Measurements from ENCODE around the gene VPS29.
"Not testable (repeated sequence)": the region's sequence is repeated elsewhere in the genome, so short reads cannot be mapped to it uniquely, and the experiment has no call there.

Gene VPS29

DNA sequence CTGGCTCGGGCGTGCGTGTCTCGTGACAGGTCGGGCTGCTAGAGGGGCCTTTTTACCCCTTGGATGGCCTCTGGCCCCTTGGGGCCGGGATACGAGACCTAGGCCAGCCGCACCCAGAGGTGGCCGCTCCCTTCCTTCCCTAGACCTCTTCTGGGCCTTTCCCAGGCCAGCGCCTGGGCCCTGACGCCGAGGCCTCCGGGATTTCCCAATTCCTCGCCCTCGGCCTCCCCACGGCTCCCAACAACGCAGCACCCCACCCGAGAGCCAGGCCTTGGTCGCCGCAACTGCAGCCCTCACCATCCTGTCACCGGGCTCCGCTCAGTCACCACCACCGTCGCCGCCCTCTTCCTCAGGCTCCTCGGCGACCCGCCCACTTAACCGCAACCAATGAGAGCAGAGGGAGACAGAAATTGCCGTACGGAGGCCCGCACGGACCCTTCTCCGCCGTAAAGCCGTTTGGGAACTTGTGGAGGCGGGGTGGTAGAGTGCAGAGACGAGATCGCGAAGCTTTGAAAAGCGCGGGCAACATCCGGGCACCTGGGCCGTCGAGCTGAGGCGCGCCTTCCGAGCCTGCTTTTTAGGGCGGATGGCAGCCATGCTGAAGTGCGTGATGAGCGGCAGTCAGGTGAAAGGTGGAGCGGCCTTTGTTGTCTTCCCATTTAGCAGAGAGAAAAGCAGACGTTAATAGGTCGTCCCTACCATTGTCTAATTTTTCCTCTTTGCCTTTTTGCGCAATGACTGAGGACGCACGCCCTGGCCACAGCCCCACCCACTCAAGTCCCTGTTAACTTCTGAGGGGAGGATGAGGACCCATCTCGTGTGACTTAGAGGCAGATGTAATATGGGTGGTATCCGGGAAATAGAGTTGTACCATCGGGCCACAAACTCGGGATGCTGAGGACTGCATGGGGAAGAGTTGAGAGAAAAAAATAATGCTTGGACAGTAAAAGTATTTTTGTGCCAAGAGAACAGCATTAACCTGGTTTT is at the start of gene VPS29, which contains the start of gene RAD9B:
Gene VPS29 (minus strand): TSS at position 360 of the 987 bp plus-strand sequence. CDS start 60 bp downstream, at position 300.
Gene RAD9B (plus strand): TSS at position 580 of the 987 bp plus-strand sequence. CDS start 7 bp downstream, at position 587.
- peak; percentile 98 for DNase-seq

DNA sequence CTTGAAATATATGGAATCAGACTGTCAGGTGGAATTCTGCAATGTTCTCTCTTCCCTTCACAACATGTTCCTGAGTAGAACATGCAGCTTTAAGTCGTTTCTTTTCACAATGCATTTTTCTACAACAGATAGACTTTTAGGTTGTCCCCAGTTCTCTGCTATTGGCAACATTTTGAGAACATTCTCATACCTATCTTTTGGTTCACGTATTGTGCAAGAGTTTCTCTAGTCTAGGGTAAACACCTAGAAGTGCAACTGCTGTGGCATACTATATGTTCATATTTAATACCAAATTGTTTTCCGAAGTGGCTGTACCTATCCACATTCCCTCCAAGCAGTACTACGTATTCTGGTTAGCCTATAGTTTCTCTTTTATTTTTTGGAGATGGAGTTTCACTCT is 49.1 kb upstream of the VPS29 start:
- DNase-seq = no peak

DNA sequence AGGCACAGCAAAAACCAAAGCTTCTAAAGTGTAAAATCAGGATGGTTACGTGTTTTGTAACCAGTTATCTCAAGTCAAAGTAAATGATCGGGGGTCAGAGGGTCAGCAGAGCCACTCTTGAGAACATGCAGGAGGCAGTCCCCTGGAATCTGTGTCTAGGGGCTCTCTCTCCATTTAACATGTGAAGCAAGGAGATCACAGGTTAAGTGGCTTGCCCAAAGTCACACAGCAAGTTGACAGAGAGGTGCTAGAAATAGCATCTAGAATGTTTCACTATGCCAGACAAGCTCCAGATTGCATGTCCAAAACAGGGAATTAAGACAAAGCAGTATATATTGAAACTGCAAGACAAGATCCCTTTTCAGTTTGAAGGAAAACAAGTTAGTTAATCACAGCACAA is 47.8 kb upstream of the VPS29 start:
- DNase-seq = no peak

DNA sequence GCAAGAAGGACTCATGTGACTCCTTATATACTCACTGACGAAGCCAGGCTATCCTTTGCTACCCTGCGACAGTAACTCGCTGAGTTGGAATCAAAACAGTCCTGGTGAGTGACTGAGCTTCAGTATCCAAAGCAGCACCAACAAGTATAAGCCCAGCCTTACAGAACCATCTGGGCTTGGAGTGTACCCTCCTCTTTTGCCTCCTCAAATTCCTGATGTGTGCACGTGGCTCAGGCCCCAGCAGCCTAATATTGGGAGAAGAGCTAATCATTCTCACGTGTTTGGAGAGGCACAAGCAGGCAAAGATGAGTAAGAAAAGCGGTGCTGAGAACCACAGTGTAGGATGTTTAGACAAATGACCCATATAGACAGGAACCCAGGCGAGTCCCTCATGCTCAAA is 46.8 kb upstream of the VPS29 start:
- no peak for DNase-seq

DNA sequence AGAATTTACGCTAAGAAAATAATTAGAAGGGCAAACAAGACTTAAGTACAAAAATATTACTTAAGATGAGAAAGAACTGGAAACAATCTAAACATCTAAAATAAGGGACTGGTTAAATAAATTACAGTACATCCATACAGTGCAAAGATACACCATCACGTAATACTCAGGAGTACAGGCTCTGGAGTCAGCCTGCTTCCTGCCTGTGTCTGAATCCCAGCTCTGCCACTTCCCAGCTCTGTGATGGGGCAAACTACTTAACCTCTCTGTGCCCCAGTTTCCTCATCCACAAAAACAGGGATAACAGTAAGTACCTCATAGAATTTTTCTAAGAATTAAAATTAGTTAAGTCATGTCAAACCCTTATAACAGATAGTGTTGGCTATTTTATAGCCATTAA is 45.2 kb upstream of the VPS29 start:
- DNase-seq = no peak

DNA sequence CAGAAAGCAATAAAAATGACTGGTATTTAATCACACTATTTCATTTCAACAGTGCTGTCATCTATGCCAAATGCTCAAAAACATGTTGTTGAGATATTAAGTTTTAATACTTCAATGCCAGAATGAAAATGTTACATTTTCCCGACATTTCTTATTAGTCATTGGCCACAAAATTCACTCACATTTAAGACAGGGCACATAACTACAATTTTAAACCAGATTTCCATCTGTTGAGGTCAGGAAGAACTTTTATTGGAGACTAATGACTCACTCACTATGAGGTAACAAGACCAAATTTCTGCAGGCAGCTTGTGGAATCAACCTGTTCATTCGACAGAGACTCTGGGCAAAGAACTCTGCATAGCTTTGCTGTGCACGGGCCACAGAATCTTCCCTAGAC is 44.4 kb upstream of the VPS29 start:
- DNase-seq = no peak

DNA sequence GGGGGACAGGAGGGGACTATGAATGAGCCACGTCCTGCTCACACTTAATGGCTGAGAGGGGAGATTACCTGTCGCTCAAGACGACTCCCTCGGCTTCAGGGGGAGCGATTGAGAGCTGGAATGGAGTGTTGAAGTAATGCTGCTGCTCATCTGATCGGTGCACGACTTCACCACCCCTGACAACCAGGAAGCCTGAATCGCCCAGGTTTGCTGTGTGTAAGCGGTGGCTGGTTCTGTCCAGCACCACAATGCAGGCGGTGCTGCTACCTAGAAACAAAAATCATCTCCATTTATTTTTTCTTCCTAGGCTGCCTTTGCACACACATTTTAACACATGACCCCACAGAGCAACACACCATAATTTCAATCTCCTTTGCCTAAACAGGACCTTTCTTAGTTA is 43.9 kb upstream of the VPS29 start:
- no peak for DNase-seq

DNA sequence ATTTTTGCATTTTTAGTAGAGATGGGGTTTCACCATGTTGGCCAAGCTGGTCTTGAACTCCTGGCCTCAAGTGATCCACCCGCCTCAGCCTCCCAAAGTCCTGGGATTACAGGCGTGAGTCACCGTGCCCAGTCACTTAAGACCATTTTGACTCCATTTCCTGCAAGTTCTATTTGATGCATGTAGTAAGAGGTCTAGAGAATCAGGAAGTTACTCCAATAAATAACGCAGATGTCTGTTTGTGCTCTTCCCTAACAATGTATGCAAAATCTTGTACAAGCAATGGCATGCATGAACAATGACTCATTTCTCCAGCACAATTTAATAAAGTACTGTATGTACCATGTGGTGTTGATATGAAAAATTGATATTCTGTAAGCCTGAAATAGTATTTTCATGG is 43.3 kb upstream of the VPS29 start:
- DNase-seq = not testable (repeated sequence)

DNA sequence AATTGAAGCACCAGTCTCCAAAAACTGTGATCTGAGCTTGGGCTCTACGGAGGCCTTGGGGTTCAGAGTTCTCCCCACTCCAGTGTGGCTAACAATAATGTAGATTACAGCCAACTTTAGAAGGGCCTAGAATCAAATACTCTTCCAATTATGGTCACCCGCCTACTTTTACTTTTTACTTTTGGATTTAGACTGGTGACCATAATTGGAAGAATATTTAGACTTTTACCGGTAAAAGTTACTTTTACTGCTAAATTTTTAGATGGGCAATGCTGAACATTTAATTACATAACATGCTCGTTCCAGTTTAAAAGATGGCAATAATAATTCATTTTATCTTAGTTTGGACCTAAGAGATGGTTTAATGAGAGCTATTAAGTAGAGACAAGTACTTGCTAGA is 42.1 kb upstream of the VPS29 start:
- no peak for DNase-seq

DNA sequence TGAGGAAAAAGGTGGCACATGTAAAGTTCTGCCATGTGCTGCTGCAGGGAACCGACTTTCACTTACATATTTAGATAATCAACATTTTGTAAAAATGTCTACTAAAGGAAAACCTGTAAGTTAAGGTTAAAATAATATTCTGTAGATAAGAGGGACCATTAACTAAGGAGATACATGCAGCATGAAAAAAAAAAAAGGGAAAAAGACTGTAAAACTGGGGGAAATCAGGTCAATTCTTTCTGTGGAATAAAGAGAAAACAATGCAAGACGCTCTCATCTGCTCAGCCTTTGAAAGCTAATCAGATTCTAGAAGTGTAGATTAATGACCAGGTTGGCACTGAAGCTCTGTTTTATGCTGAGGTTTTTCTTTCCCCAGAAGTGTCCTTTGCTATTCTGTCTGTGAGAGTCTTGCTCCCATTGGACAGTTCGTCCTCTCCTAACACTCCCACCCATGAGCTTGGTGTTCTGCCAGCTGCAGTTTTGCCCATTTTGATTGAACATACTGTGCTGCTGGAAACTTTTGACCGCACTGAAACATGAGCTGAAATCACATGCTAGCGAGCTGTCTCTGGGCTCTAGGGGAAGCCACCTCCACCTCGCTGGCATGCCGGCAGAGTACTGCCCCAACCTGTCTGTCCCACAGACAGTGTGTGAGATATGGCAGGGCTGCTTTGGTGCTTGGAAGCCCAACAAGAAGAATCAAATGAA is 41.5 kb upstream of the VPS29 start:
- no peak for DNase-seq

DNA sequence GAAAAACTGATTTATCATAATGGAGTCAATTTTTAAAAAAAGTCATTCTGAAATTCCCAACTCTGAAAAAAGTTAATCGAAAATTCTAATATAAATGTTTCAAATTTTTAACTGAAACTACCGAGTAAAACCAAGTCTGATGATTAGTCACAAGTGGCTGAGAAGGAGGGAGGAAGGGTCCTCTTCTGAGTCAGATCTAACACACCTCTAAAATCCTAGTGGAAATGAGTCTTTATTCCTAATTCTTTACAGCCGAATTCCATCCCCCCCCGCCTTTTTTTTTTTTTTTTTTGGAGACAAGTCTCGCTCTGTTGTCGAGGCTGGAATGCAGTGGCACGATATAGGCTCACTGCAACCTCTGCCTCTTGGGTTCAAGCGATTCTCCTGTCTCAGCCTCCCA is 38.1 kb upstream of the VPS29 start:
- no peak for DNase-seq

DNA sequence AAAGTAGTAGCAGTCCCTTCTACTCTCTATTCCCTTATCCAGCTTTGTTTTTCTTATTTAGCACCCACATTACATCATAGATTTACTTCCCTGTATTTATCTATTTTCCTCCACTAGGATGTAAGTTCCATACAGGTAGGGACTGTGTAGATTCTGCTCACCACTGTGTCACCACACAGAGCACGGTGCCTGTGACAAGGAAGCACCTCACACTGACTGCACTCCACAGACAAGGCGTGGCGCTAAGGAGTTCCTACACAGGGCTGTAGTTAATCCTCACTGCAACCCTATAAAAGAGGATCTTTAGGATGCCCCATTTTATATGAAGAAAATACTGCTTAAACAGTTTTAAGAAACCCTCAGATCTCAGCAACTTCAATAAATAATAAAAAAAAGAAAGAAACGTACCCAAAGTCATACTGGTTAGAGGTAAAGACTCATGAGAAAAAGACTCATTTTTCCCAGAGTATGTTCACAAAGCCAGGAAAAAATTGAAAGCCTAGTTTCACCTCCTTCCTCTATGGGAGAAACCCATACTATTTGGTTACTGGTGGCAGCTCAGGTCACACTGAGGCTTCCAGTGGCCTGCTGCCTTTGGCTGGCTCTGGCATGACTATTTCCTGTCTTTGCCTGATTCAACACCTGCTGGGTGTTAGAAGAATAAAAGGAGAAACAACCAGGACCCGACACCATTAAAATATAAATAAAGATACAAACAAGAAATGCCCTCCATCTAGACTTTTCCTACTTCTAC is 37.1 kb upstream of the VPS29 start:
- no peak for DNase-seq

DNA sequence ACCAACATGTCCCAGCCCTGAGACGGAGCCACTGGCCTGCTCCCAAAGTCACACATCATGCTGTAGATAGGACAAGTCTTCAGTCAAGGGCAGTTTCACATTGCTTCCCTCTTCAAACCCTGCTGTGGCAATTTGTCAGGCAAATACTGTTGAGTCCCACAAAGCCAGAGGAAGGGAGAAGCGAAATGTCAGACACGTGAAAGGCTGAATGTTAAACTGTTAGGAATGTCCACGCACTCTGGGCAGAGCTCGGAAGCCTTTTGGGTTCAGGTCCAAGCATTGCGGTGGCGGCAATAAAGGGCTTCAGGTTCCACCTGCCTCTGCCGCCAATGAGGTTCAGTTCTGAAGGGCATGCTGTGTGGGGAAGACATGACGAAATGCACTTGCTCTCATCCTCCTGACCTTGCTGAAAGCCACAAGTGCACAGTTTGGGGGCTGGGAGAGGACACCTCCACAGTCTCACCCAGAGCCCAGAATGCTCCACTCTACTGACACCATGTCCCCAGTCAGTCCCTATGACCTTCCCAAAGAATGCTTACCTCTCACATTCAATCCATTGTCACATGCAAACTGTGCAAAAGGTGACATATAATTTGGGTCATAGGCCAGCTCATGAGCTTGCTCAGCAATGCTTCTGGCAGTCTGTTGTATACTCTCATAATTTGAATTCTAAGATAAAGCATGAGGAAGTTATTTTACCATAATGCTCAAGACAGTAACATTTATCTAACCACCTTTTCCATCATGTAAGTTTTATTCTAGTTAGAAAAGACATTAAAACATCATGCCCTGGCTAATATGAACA is 35.9 kb upstream of the VPS29 start:
- DNase-seq = no peak

DNA sequence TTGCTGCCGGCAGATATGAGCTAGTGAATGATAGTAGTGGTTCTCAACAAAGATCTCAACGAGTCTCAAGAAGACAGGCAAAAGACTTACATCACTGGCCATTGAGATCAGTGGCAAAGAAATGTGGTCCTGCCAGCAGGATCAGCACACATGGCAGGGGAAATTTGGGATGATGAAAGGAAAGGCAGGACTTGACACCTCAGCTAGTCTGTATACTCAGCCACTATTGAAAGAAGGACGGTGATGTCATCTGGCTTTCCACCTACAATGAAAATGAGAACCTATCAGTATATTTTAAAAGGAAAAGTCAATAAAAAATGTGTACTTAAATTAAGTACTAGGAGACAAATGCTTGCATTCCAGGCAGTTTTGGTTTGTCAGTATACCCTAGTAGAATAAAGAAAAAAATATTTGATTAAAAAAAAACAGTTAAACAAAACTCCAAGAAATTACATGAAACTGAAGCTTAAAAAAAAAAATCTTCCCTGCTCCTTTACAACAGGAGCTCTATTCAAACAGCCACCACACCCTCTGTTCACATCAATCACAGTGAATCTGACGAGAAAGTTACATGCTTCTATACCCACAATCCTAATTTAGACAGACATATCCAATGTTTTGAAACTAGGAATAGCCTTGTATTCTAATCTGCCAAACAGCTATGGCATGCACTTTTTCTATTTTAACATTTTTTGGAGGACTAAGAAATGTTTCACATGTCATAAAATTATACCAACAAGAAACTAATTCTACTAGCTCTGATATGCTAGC is 35.1 kb upstream of the VPS29 start:
- DNase-seq = no peak

DNA sequence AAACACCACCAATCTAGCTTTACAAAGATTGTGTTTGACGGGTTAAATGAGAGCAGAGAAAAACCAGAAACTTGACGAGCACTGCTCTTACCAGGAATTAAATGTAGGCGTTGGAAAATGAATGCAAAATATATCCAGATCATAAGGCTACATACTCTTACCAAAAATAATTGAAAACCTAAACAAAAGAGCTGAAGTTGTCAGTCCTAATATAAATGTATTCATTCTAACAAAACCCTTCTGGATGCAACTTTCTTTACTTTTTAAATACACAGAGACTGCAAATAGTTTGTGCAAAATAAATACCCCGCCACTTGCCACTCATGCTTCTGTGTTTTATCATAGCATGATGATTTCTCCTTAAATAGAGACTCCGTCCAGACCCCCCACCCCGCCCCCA is 32.9 kb upstream of the VPS29 start:
- no peak for DNase-seq

DNA sequence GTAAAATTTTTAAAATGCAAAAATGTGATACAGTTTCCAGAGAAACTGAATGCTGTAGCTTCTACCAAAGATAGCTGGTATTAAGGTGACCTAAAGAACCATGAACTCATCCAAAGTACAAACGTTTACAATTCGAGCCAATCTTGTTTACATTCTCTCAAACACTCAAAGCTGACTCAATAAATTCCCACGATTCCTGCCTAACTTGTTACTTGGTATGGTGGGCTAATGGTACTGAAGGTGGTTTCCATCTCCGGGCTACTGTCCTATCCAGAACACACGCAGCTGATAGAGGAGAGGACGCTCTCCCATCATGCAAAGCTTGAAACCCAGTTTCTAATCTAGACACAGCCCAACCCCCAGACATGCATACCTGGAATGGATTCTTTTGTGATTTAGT is 31.7 kb upstream of the VPS29 start:
- DNase-seq = no peak

DNA sequence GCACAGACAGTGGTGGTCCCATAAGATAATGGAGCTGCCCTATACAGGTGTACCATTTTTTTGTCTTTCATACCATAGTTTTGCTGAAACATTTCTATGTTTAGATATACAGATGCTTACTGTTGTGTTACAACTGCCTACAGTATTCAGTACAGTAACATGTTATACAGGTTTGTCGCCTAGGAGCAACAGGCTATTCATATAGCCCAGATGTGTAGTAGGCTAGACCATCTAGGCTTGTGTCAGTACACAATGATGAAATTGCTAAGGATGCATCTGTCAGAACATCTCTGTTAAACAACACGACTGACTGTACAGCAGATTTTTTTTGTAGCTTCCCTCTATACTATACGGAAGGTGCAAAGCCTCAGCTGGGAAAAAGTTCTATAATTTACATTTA is 30.7 kb upstream of the VPS29 start:
- DNase-seq = no peak

DNA sequence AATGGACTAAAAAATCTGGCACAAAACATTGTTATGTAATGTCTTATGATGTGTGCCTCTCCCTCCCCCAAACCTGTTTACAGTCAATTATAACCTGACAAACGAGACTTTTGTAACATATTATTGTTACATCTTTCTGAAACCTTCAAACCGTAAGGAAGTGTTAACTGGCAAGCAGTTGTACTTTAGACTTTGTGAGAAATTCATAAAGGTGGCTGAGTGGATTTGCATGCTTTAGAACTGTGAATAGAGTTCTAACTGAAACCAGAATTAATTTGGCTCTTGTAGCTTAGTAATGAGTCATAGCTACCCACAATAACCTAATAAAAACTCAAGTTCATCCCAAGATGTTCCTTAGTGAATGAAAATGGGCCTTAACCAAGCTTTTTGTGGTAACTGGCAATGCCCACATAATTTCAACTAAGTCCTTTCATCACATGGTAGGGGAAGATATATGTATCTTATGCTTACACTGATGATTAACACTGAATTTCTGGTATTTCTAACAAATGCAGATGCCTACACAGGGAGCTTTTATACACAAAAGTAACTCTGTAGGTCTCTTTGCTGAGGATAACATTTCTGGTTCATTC is 29.9 kb upstream of the VPS29 start:
- DNase-seq = no peak

DNA sequence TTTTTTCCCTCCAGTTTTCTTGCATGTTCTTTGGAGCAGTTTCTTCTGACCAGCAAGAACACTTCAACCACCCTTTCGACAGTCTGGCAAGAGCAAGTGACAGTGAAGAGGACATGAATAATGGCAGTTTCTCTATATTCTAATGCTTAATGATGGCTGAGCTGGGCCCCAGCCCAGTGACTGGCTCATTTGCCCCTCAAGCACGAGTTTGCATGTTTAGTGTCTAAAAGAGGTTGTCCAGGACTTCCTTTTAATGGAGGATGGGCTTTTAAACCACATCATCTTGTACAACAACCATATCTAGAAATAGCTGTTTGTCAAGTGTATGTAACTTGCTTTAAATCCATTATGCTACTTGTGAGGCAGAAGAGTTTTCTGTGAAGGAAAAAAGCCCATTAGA is 28.6 kb upstream of the VPS29 start:
- DNase-seq = no peak

DNA sequence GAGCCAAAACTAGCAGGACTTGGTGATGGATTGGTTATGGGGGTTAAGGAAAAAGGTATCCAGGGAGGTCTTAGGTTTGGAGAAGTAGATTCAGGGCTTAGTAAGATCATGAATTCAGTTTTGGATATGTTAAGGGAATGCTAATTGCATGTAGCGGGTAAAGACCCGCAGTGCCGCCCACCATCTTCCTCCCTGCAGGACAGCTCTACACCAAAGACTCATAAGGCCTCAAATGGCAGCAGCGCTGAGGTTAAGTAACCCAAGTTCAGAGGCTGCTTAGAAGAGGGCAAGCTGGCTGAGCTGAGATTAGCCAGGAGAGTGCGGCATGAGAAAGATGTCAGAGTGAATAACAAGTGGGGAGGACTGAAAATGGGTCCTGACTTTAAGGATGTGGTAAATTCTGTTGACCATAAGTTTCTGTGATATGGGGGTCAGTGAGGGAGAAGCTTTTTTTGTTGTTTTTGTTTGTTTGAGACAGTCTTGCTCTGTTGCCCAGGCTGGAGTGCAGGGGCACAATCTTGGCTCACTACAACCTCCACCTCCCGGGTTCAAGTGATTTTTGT is 26.4 kb upstream of the VPS29 start:
- DNase-seq = no peak

Measured in activated CD4-positive, alpha-beta T cell treated with anti-CD3 and anti-CD28 coated beads for 4 hours (primary cell).